ENCODE results near the gene ADAMTS13.
"Not testable (repeated sequence)": the region's sequence is repeated elsewhere in the genome, so short reads cannot be mapped to it uniquely, and the experiment has no call there.

The ADAMTS13 gene

GRCh38 chr9:133391449-133391848, 30.7 kb upstream of the ADAMTS13 start:
- not testable (repeated sequence) for DNase-seq

- not testable (repeated sequence) for DNase-seq
Observed at GRCh38 chr9:133392308-133392707, 29.9 kb upstream of the ADAMTS13 start.

GRCh38 chr9:133393399-133393798, 28.8 kb upstream of the ADAMTS13 start:
- no peak for DNase-seq

- DNase-seq, result no peak
Observed at GRCh38 chr9:133394687-133395271, 27.4 kb upstream of the ADAMTS13 start.

GRCh38 chr9:133396952-133397351, 25.2 kb upstream of the ADAMTS13 start:
- no peak for DNase-seq

GRCh38 chr9:133397370-133397769, 24.8 kb upstream of the ADAMTS13 start:
- no peak for DNase-seq

GRCh38 chr9:133397895-133398294, 24.3 kb upstream of the ADAMTS13 start:
- DNase-seq, result no peak

- no peak for DNase-seq
Observed at GRCh38 chr9:133400292-133400691, 21.9 kb upstream of the ADAMTS13 start.

GRCh38 chr9:133401588-133401987, 20.6 kb upstream of the ADAMTS13 start:
- DNase-seq, result no peak

- no peak for DNase-seq
Observed at GRCh38 chr9:133402689-133403088, 19.5 kb upstream of the ADAMTS13 start.

GRCh38 chr9:133403766-133404453, 18.3 kb upstream of the ADAMTS13 start:
- DNase-seq, result no peak

- no peak for DNase-seq
Observed at GRCh38 chr9:133404454-133405002, 17.6 kb upstream of the ADAMTS13 start.

GRCh38 chr9:133405508-133406438, 16.4 kb upstream of the ADAMTS13 start:
- DNase-seq, result no peak

GRCh38 chr9:133406480-133407307, 15.5 kb upstream of the ADAMTS13 start:
- DNase-seq, result peak in 50 of 56 donors; percentile 8 to 76 (median 51)

GRCh38 chr9:133408042-133408441, 14.1 kb upstream of the ADAMTS13 start:
- no peak for DNase-seq

- DNase-seq, result no peak
Observed at GRCh38 chr9:133415170-133415569, 7.0 kb upstream of the ADAMTS13 start.

- DNase-seq, result peak in 55 of 56 donors; percentile 31 to 94 (median 79)
Observed at GRCh38 chr9:133417541-133418461, 4.4 kb upstream of the ADAMTS13 start, which contains the start of gene REXO4. TSS of gene REXO4 (minus strand) at chr9:133418010. CDS start at chr9:133417844, 166 bp downstream.

GRCh38 chr9:133419005-133419404, 3.2 kb upstream of the ADAMTS13 start:
- no peak for DNase-seq

GRCh38 chr9:133420392-133420827, 1.8 kb upstream of the ADAMTS13 start:
- DNase-seq, result no peak
